ENCODE measurements around the gene MAN2B2. TPM values are rescaled to one million over a fixed set of nuclear protein-coding genes. Genes with fewer than 3 reads are reported as not detected.

MAN2B2 gene
- total RNA-seq, 1 experiment from 2014 or later = 5.8 TPM

DNA sequence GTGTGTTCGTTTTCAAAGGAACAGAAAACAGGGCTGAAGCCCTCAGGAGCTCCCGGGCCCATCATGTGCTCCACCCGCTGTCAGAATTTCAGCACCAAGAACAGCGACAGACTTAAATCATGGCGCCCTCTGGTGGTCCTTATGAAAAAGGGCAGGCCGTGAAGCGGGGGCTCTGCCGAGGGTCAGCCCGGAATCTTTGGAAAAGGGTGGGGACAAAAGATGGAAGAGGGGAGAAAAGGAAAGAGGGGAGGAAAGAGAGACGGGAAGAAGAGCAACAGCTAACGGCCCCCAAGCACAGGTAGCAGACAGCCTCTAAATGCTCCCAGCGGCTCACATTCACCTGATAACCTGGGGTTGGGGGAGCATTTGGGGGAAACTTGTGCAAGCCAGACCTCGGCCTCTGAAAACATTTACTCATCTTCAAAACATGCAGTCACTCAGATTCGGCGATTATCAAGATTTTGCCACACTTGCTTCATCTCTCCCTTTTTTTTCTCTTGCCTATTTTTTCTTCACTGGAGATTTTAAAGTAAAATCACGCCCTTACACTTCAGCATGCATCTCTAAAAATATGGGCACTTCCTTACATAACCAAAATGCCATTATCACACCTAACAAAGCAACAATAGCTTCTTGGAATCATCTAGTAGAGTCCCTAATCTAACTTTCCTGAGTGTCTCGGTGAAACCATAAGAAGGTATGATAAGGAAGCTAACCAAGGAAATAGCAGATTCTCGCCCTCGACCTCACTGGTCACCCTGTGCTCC lies 28.1 kb upstream of the MAN2B2 start:
- peak; percentile 59 for DNase-seq (ENCODE audit: low read depth)

DNA sequence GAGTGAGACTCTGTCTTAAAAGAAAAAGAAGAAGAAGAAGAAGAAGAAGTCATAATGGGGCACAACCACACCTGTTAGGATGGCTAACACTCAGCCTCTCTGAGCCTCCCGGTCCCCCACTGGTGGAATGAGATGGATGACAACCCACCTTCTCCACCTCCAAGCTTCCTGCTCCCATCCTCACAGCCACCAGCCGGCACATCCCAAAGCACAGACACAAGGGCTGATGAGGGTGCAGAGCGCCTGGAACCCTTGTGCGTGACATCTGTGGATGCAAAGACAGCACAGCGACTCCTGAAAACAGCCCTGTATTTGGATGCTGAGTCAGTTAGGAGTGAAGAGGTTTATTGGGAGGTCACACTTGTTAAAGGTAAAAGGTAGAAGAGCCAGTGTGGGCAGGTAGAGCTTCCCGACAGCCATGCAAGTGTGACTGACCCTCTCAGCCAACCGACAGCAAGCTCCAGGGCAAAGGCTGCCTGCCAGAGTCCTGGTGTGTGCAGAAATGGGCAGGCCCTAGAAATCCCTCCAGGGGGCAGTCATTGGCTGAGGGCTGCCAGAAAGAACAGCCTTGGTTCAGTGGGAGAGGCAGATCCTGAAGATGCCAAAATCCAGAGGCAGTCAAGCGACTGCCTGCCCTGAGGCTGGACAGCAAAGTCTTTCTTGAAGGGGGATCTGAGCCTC lies 26.6 kb upstream of the MAN2B2 start:
- peak; percentile 58 for DNase-seq (ENCODE audit: low read depth)

DNA sequence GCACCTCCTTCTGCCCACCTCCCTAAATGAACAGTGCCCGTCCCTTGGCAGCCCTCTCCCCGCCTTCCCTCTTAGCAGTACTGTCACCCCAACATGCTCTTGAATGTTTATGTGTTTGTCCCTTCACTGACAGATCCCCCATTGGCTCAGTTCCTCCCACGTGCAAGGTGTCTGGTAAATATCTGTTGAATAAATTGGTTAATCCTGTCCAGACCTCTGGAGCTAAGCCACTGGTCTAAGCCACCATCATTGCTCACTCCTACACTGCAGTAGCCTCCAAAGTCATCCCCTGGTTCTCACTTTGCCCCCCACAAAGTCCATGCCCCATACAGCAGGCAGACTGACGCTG lies 26.1 kb upstream of the MAN2B2 start:
- DNase-seq (ENCODE audit: low read depth) = no peak

DNA sequence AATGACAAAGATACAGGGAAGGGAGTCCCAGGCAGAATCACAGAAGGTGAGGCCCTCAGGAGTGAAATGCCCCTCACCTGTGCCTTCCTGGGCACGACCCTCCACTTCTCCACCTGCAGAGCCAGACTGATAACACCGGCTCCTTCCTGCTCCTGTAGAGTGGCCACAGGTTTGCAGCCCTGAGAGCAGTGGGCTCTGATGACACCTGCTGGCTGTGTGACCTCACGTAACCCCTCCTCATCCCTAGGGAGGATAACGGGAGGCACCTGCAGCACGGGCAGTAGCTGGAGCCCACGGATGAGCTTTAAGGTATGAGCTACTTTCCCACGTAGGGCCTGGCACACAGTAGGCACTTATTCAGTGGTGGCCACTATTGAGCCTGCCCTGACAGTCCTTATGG lies 25.5 kb upstream of the MAN2B2 start:
- no peak for DNase-seq (ENCODE audit: low read depth)

DNA sequence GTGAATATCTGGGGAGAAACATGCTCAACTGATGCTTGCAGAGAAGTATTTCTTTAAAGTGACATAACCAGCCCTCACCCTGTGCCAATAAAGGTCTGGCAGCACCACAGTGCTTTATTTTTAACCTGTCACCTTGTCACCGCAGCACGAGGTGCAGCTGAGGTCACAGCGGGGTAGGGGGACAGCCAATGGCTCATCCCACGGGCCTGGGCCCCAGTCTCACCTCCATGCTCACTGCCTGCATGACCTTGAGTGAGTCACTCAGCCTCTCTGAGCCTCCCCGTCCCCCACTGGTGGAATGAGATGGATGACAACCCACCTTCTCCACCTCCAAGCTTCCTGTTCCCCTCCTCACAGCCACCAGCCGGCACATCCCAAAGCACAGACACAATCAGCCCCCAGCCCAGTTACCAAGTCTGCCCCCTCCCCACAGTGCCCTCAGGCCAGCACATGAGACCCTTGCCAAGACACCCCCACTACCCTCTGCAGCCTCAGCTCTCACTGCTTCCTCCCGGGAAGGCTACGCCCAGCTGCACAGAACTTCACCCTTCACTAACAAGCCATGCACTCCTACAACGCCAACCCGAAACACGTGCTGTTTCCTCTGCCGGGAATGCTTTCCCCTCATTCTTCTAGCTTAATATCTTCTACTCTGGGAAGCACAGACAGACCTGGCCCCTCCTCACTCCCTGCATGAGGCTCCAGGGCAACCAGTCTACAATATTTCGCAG lies 24.9 kb upstream of the MAN2B2 start:
- no peak for DNase-seq (ENCODE audit: low read depth)

DNA sequence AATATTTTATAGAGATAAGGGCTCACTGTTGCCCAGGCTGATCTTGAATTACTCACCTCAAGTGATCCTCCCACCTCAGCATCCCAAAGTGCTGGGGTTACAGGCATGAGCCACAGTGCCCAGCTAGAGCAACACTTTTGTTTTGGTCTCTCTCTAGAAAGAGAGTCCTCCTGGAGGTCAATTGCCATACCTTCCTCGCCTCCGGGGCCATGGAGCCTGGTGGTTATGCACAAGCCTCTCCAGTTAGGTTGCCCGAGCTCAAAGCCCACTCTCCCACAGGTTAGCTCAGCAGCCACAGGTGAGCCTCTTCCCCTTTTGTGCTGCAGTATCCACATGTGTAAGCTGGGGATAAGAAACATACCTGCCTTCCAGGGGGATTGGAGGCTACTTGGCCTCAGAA lies 24.2 kb upstream of the MAN2B2 start:
- no peak for DNase-seq (ENCODE audit: low read depth)

DNA sequence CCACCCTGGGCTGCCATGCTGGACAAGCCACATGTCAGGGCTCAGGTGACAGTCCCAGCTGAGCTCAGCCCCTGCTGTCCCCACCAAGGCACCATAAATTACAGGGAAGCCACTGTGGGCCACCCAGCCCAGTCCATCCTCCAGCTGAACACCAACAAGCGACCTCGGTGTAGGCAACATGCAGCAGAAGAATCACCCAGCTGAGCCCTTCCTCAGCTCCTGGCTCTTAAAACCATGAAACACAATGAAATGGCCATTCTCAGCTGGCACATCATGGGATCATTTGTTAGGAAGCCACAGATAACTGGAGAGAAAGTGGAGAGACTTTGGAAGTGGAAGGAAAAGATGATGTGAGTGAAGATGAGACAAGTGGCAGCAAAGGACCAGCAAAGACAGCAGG lies 23.3 kb upstream of the MAN2B2 start:
- DNase-seq (ENCODE audit: low read depth) = no peak

DNA sequence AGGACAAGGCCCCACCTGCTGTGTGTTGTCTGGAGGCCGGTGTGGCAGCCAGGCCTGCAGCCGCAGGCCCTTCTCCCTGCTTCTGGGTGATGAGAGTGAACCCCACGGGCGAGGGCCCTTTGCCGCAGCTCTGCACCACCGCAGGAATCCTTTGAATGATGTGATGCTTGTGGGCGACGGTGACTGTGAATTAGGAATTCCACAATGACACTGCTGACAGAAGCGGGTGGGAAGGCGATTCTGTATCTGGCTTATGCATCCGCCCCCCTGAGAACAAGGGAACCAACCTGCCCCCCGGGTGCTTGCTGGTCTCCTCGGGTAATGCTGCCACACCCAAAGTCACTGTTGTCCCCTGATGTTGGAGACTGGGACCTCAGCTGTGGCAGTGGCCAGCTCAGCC lies 19.5 kb upstream of the MAN2B2 start:
- DNase-seq (ENCODE audit: low read depth) = no peak

DNA sequence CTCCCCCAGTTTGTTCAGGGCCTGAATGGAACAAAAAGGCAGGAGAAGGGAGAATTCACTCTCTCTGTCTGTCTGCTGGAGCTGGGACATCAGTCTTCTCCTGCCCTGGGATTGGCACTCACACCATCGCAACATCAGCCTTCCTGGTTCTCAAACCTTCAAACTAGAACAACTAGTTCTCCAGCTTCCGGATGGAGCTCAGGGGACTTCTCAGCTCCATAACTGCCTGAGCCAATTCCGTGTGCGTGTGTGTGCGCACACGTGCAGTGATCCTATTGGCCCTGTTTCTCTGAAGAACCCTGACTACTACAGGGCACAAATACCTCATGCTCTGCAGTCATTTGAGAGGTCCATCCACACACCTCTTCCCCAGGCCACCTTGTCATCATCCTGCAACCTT lies 18.7 kb upstream of the MAN2B2 start:
- DNase-seq (ENCODE audit: low read depth) = no peak

DNA sequence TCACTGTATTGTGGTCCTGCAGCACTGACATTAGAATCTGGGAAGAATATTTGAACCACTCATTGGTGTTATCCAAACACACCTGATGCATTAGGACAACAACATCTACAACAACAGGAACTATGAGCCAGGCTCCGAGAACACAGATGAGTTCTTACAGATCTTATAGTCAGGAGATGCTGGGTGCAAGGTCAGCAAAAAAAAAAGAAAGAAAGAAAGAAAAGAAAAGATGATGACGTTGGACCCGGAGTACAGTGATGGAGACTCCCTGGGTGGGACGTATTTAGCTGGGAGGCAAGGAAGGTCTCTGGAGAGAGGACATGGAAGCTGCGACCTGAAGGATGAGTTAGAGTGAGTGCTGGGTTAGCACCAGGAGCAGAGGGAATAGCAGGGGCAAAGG lies 17.8 kb upstream of the MAN2B2 start:
- DNase-seq (ENCODE audit: low read depth) = no peak

DNA sequence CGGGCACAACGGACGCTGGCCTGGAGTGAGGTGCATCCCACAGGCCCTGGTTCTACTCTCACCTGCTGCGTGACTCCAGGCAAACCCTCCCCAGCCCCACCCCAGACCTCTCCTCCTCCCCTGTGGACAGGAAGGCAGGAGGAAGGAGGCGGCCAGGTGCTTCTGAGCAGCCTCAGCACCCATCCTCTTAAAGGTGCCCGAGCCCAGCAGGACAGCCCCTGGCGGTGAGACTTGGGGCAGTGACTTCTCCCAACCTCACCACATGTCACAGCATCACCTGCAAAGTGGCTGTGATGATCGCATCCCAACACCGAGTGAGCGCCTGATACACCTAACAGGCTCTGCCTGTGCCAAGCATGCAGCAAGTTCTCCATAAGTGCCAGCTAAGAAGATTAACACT lies 17.1 kb upstream of the MAN2B2 start:
- DNase-seq (ENCODE audit: low read depth) = no peak

DNA sequence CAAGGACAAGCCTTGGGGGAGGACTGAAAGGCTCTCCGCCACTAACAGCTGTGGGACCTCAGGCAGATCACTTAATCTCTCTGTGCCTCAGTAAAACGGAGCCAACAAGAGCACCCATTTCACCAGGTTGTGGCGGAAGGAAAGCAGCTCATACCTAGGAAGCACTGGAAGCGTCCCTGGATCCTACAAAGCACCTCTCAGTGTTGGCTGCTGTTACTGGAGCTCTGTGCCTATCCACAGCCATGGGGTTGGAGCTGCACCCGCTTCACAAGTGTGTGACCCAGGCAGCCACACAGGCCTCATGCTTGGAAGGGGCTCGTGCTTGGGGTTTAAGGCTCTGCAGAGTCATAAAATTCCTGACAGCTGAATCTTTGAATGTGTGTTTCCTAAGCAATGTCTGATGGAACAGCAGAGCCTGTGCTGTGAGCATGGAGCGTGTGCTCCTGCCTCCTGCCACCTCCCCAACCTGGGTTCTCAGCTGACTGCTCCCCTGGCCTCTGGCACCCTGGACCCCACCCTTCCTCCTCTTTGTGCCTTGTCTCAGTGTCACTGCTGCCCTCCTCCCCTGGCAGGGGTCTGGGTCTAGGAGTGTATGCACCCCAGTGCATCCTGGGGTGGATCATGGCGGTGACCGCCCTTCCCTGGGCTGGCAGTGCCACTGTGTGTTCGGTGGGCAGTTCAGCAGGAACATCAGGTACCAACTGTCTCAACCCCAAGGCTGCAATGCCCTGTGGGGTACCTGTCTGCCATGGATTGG lies 14.4 kb upstream of the MAN2B2 start:
- DNase-seq (ENCODE audit: low read depth) = no peak

DNA sequence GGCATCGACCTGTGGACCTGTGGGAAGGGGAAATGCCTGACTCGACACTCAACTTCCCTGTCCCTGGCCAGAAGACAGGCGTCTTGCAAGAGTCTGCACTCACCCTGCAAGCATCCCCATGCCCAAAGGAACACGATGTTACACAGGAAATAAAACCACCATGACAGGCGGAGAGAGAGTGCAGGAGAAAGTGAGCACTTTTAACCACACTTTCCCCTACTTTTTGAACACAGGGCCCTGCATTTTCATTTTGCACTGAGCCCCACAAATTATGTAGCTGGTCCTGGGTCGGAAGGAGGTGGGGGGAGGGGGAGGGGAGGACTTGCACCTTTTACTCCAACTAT lies 13.8 kb upstream of the MAN2B2 start:
- no peak for DNase-seq (ENCODE audit: low read depth)

DNA sequence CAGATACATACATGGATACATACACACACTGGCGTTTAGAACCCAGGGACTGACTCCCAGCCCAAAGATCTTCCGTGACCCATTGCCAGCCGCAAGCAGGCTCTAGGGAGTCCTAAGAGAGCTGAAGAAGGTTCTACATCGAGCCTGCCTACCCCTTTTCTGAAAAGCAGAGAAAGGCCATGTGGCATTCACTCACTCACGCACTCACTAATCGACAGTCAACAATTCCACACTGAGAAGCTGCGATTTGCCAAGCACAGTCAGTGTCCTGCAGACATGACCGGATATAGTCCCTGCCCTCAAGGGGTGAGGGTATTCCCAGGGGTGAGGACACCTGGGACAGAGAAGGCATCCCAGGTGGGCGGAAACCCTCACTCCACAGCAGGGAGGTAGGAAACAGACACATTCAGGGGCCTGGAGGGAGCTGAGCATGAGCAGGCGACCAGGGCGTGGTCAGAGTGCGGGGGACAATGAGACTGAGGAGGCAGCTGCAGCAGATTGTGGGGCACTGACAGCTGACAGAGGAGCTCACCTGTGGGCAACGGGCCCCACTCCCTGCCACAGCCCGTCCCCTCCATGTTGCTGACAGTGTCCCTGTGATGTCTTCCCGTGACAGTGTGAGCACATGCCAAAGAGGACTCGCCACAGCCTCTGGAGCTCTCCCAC lies 13.2 kb upstream of the MAN2B2 start:
- no peak for DNase-seq (ENCODE audit: low read depth)

DNA sequence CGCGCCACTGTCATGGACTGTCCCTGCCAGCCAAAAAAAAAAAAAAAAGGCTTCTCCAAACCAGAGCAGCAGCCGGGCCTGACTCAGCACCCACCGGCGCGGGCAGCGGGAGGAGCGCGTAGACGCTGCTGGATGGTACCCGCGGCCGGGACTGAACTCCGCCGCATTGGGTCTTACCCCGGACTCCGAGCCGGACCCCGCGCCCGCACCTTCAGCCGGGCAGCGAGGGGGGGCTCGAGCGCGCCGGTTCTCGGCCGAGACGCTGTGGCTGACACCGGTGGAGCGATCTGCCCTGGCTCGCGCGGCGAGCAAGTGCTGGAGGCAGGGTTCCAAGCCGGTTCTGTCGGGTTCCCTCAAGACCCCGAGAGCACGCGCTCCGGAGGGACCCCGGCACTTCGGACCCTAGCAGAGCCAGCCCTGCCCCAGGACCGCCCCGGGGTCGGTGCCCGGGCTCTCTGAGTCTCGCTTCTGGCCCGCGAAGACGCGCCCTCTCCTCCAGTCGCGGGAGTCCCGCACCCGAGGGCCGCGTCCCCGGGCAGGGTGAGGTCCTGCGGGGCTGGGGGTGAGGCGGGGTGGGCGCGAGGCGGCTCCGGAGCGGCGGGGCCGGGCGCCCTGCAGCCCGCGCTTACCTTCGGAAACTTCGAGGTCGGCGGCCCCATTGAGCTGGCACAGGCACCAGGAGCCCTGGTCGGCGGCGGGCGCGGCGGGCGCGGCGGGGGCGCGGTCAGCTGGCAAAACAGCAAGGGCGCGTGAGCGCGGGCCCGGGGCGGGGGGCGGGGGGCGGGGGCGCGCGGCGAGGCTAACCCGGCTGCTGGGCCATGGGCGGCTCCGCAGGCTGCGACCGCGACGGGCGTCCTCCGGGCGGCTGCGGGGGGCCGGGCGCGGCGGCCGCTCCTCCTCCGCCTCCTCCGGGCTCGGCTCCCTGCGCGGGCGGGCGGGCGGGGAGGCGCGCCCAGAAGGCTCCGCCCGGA lies 11.8 kb upstream of the MAN2B2 start:
- peak; percentile 50 for DNase-seq (ENCODE audit: low read depth)

DNA sequence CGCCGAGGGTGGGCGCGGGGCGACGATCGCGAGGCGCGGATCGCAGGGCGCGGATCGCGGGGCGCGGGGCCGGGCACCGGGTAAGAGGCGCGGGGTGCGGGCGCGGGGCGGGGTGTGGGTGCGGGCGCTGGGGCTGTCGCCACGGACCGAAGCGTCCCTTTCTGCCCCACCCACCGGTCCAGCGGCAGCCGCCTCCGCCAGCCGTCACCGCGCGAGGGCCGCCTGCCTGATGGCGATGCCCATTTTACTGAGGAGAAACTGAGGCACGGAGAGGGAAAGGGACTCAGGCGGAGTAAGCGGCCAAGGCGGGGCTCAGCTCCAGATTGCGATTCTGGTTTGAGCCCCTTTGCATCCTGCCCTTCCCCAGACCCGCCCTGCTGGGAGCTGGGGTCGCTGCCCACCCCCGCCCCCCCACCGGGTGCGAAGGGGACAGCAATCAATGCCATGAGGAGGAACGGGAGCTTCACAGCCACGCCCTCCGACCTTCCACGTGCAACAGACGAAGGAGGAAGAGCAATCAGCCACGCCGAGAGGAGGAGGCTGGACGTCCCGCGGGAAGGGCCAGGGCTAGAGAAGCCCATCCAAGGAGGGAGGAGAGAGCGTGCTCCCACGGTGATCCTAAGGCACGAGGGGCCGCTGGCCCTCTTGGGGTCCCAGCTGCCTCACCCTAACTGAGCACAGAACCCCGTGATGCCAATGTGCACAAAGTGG lies 10.9 kb upstream of the MAN2B2 start:
- no peak for DNase-seq (ENCODE audit: low read depth)

DNA sequence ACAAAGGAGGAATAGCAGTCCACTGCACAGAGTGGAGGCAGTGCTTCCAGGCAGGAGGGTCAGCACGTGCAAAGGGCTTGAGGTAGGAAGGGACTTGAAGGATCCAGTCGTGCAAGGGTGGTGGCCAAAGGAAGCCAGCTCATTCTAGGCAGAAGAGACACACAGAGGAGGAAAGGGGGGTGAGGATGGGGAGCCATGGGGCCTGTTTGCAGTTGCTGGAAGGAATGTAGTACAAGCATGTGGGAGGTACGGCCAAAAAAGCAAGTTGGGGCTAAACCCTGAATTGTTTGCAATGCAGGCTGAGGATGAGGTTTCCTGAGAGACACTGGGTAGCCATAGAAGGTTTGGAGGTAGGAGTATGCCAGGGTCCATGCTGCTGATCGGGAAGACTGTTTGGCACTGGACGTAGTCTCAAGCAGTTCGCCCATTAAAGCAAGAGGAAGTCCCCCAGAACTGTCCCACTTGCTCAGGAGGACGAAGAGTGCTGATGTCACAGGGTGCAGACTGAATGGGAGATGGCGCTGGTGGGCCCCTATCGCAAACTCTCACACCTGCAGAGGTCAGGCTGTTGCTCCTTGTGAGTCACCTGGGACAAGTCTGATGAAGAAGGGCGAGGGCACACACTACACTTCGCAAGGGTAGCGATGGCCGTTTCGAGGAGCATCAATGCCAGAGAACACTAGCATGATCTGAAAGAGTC lies 9.1 kb upstream of the MAN2B2 start:
- DNase-seq (ENCODE audit: low read depth) = no peak

DNA sequence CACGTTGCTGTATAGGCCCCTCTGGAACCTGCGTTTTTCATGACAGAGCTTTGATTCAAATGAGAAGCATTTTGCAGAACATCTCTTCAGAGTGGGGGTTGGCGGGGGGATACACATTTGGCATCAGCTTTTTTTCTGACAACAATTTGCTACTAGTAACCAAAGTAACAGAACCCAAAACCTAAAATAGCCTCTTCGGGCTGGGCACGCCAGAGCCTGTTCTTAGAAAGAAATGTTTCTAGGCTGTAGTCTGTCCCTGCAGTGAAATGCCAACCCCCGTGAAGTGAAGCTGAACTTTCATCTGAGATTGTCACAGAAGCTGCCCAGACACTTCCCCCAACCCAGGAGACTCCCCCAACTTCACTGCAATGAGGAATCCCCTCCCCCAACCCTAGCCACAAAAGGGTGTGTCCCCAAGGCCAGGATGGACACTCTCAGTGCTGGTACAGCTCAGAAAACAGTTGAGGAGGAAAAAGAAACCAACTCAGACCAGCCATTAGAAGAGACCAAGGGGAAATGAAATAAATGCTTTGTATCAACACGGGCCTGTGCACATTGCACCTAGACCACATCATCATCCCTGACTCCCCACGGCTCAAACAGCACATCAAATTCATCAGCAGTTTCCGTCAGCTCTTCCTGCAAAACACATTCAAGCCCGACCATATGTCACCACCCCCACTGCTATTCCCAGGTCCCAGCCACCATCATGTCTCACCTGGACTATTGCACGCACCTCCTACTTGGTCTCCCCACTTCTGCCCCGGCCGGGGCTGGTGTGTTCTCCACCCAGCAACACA lies 8.4 kb upstream of the MAN2B2 start:
- no peak for DNase-seq (ENCODE audit: low read depth)

DNA sequence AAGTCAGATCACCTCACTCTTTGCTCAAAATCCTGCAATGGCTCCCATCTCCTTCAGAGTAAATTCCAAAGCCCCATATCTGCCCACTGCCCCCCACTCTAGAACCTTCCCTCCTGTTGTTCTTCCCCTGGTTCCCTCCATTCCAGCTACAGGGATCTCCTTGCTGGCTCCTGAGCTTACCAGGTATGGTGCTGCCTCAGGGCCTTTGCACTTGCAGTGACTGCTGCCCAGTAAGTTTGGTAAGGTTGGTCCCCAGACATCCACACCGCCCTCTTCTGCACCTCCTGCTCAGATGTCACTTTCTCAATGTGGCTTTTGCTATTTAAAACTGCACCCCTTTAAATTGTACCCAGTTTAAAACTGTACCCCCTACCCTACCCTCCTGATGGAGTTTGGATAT lies 7.8 kb upstream of the MAN2B2 start:
- DNase-seq (ENCODE audit: low read depth) = no peak
